Measurements from ENCODE around the gene ATP8B2.
"Not testable (repeated sequence)": the region's sequence is repeated elsewhere in the genome, so short reads cannot be mapped to it uniquely, and the experiment has no call there.

ATP8B2 gene

DNA sequence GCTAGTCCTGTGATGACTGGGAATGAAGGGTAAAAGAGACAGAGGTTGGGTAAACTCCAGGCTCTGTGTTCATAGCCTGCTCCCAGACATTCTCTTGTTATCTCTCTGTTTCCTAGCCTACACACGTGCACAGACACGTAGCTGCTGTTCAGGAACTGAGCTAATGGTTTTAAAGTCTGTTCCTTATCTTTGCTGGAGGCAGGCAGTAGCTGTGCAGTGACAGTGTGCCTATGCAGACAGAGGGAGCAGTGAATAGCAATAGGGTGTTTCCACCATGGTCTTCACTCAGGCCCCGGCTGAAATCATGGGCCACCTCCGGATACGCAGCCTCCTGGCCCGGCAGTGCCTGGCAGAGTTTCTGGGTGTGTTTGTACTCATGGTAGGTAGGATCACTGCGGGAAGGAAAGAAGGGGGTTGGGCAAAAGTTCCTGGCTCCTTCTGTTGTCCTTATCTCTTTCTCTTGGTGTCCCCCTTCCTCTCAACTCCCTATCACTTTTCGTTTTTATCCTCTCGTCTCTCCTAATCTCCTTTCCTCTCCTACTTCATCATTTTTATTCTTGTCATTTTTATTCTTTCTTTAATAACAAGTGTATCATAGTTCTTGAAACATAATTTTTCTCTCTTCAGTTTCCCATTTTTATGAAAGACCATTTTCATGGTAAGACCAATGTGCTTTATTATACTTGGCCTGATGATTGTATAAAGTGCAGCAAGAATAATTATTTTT is 4.3 kb upstream of the ATP8B2 start, which contains the start of gene AQP10:
AQP10 (plus strand) TSS at position 212 of the 727 bp plus-strand sequence; CDS start at position 275, 63 bp downstream.
- no peak within 1 kb of the TSS for H3K4me3 ChIP-seq (ENCODE audit: low read depth, low read length)
- TF ChIP-seq CTCF (conservative IDR thresholded peaks at IDR 0.05; ENCODE audit: low read depth, low read length): no peak
- DNase-seq (ENCODE audit: low read depth): peak; percentile 48

DNA sequence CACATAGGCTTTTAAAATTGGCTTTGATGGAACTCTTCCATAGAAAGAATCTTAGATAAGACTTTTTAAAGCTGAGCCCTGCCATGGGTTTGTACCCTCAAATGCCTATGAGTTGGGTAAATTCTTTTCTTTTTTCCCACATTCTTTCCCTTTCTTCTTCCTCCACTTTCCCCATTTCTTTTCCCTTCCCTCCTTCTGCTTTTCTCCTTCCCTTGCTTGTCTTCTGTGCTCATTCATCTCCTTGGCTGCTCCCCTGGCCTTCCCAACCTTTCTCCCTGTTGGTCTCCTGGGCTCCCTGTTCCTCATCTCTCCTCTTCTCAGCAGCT is 3.8 kb upstream of the ATP8B2 start:
- not testable (repeated sequence) for H3K4me3 ChIP-seq (ENCODE audit: low read depth, low read length); DNase-seq (ENCODE audit: low read depth)

DNA sequence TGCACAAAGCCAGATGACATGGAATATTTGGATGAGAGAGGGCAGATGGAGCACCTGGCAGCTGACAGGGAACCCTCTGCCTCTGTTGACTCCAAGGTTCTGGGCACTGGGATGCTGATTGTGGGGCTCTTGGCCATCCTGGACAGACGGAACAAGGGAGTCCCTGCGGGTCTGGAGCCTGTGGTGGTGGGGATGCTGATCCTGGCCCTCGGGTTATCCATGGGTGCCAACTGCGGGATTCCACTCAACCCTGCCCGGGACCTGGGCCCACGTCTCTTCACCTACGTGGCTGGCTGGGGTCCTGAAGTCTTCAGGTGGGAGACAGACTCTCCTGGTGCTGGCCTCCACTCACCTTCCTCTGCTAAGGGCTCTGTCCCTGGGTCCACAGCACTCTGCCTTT is 1.8 kb upstream of the ATP8B2 start:
- DNase-seq (ENCODE audit: low read depth): no peak
- H3K4me3 ChIP-seq (ENCODE audit: low read depth, low read length): no peak overlapping the region
- TF ChIP-seq CTCF (conservative IDR thresholded peaks at IDR 0.05; ENCODE audit: low read depth, low read length): no peak

DNA sequence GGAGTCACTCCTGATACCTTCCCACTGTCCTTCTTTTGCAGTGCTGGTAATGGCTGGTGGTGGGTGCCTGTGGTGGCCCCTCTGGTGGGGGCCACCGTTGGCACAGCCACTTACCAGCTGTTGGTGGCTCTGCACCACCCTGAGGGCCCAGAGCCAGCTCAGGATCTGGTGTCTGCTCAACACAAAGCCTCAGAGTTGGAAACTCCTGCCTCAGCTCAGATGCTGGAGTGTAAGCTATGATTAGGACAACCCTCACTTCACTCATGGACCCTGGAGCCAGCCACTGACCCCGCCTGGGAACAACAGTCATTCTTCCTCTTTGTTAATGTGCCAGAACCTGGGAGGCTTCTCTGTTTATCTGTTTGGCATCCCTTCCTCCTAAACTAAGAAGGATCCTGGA is 1.1 kb upstream of the ATP8B2 start:
- H3K4me3 ChIP-seq (ENCODE audit: low read depth, low read length): peak overlapping the region; percentile 76
- DNase-seq (ENCODE audit: low read depth): no peak
- no peak for TF ChIP-seq CTCF (conservative IDR thresholded peaks at IDR 0.05; ENCODE audit: low read depth, low read length)

DNA sequence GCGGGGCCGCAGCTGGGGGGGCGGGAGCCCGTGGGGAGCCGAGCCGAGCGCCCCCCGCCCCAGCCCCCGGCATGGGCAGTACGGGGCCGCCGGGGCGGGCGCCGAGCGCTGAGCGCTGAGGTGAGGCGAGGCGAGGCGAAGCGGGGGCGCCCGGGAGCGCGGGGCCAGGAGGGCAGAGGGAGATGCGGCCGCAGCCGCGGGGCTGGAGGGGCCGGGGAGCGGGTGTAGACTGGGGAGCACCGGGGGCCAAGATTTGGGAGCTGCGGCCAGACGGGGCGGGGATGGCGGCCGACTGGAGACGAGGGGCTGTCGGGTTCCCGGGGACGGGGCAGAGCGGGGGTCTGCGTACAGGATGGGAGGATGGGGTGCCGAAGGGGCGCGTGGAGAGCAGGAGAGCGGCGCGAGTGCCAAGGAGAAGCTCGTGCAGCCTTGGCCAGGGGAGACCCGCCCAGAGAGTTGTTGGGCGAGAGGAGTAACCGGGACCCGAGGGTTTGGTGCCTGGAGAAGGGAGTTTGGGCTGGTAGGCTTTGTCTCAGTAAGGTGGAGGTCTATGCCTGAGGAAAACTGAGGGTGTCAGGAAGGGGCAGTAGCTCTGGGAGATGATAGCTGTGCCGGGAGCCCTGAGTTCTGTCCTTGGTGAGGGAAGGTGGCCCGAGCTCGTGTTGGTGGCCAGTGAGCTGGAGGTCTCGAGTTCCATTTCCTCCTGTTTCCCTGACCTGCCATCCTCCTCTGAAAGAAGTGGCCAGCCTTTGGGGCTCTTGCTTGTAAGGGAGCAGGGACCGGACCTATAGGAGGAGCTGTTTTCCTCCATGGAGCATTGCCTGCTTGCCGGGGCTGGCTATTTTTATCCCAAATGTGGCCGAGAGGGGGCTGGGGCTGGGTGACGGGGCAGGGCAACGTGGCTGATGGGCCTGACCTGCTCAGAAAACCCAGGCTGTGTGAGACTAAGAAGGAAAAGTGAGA is 539 bp downstream of the ATP8B2 start:
- peak; percentile 72 for TF ChIP-seq CTCF (conservative IDR thresholded peaks at IDR 0.05; ENCODE audit: low read depth, low read length)
- peak; percentile 86 for DNase-seq (ENCODE audit: low read depth)
- H3K4me3 ChIP-seq (ENCODE audit: low read depth, low read length): peak overlapping the region; percentile 76

GRCh38 chr1:154326546-154327465 is 1.5 kb downstream of the ATP8B2 start:
- no peak for TF ChIP-seq CTCF (conservative IDR thresholded peaks at IDR 0.05; ENCODE audit: low read depth, low read length)
- peak overlapping the region; percentile 76 for H3K4me3 ChIP-seq (ENCODE audit: low read depth, low read length)
- peak; percentile 34 for DNase-seq (ENCODE audit: low read depth)
